ENCODE measurements around the gene ZNF695. TPM values are rescaled to one million over a fixed set of nuclear protein-coding genes. Genes with fewer than 3 reads are reported as not detected.

Gene ZNF695
- total RNA-seq, 1 experiment from 2014 or later = 15.3 TPM

Other genes with a start within 250 kb of the ZNF695 start
- gene AHCTF1, start 76.1 kb downstream of the ZNF695 start, total RNA-seq (2014; rRNA removed; shearing (Covaris generic)) = 43.4 and 62.9 TPM in 2 replicates
- gene ZNF670, start 70.8 kb upstream of the ZNF695 start, total RNA-seq (2014; rRNA removed; shearing (Covaris generic)) = 16.4 and 28.7 TPM in 2 replicates
- 19.8 and 29.9 TPM in 2 replicates for gene ZNF669, start 96.3 kb upstream of the ZNF695 start, total RNA-seq (2014; rRNA removed; shearing (Covaris generic))
- gene ZNF124, start 164.0 kb upstream of the ZNF695 start, total RNA-seq (2014; rRNA removed; shearing (Covaris generic)) = 50.3 and 54.5 TPM in 2 replicates
- gene VN1R5, start 248.0 kb upstream of the ZNF695 start, total RNA-seq (2014; rRNA removed; shearing (Covaris generic)) = not detected in 2 replicates